Measurements from ENCODE around the gene RABGAP1. TPM values are rescaled to one million over a fixed set of nuclear protein-coding genes. Genes with fewer than 3 reads are reported as not detected.

The RABGAP1 gene
- total and polyA plus RNA-seq, 2 experiments from 2014 or later, result 8.5 to 33.9 TPM

DNA sequence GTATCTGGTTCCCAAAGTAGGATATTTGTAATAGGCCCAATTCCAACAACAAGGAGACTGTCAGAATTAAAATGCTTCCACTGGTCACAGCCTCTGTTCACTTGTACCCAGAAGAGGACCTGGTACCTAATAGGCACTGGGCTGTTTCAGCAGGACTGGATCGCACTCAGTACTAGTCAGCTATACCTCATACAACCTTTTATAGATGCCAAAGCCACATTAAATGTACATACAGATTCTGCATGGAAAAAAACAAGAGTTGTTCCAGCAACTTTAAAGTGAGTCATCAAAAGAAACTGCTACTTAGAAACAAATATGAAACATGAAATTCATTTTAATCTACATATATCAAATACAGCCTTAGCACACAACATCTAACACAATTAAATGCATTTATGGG lies 180.1 kb downstream of the RABGAP1 start:
- no peak for ATAC-seq
- DNase-seq (ENCODE audit: low spot score), result no peak
- no peaks in the 10 kb centered on the region for H3K36me3 ChIP-seq (ENCODE audit: insufficient read depth)
- peaks cover 11% of the 10 kb centered on the region; the same call in 1 of the 2 replicates for H4K20me1 ChIP-seq (replicated peaks; ENCODE audit: insufficient read depth)
- Mint-ChIP-seq H3K4me3 (no peak overlapping the region), H3K36me3 (ENCODE audit: low read depth) (peaks cover 3% of the 10 kb centered on the region; the same call in 1 of the 3 replicates), H3K27me3 (ENCODE audit: insufficient read depth, low read depth, poor library complexity) (no peaks in the 10 kb centered on the region), H3K4me1 (peaks cover 16% of the 10 kb centered on the region), H3K9me3 (no peaks in the 10 kb centered on the region), H3K27ac (no peak overlapping the region)
- H3K27me3 ChIP-seq (ENCODE audit: insufficient read depth), result no peaks in the 10 kb centered on the region
- H3K27ac ChIP-seq (ENCODE audit: low read depth), result no peak overlapping the region
- no peak for TF ChIP-seq EZH2phosphoT487 (IDR thresholded peaks at IDR 0.05; ENCODE audit: unreplicated experiment)
- TF ChIP-seq, protein P1, sequence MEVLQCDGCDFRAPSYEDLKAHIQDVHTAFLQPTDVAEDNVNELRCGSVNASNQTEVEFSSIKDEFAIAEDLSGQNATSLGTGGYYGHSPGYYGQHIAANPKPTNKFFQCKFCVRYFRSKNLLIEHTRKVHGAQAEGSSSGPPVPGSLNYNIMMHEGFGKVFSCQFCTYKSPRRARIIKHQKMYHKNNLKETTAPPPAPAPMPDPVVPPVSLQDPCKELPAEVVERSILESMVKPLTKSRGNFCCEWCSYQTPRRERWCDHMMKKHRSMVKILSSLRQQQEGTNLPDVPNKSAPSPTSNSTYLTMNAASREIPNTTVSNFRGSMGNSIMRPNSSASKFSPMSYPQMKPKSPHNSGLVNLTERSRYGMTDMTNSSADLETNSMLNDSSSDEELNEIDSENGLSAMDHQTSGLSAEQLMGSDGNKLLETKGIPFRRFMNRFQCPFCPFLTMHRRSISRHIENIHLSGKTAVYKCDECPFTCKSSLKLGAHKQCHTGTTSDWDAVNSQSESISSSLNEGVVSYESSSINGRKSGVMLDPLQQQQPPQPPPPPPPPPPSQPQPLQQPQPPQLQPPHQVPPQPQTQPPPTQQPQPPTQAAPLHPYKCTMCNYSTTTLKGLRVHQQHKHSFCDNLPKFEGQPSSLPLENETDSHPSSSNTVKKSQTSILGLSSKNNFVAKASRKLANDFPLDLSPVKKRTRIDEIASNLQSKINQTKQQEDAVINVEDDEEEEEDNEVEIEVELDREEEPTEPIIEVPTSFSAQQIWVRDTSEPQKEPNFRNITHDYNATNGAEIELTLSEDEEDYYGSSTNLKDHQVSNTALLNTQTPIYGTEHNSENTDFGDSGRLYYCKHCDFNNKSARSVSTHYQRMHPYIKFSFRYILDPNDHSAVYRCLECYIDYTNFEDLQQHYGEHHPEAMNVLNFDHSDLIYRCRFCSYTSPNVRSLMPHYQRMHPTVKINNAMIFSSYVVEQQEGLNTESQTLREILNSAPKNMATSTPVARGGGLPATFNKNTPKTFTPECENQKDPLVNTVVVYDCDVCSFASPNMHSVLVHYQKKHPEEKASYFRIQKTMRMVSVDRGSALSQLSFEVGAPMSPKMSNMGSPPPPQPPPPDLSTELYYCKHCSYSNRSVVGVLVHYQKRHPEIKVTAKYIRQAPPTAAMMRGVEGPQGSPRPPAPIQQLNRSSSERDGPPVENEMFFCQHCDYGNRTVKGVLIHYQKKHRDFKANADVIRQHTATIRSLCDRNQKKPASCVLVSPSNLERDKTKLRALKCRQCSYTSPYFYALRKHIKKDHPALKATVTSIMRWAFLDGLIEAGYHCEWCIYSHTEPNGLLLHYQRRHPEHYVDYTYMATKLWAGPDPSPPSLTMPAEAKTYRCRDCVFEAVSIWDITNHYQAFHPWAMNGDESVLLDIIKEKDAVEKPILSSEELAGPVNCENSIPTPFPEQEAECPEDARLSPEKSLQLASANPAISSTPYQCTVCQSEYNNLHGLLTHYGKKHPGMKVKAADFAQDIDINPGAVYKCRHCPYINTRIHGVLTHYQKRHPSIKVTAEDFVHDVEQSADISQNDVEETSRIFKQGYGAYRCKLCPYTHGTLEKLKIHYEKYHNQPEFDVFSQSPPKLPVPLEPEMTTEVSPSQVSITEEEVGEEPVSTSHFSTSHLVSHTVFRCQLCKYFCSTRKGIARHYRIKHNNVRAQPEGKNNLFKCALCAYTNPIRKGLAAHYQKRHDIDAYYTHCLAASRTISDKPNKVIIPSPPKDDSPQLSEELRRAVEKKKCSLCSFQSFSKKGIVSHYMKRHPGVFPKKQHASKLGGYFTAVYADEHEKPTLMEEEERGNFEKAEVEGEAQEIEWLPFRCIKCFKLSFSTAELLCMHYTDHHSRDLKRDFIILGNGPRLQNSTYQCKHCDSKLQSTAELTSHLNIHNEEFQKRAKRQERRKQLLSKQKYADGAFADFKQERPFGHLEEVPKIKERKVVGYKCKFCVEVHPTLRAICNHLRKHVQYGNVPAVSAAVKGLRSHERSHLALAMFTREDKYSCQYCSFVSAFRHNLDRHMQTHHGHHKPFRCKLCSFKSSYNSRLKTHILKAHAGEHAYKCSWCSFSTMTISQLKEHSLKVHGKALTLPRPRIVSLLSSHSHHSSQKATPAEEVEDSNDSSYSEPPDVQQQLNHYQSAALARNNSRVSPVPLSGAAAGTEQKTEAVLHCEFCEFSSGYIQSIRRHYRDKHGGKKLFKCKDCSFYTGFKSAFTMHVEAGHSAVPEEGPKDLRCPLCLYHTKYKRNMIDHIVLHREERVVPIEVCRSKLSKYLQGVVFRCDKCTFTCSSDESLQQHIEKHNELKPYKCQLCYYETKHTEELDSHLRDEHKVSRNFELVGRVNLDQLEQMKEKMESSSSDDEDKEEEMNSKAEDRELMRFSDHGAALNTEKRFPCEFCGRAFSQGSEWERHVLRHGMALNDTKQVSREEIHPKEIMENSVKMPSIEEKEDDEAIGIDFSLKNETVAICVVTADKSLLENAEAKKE (CRISPR knock-in tag; IDR thresholded peaks at IDR 0.05), result no peak
- TF ChIP-seq, protein P2, sequence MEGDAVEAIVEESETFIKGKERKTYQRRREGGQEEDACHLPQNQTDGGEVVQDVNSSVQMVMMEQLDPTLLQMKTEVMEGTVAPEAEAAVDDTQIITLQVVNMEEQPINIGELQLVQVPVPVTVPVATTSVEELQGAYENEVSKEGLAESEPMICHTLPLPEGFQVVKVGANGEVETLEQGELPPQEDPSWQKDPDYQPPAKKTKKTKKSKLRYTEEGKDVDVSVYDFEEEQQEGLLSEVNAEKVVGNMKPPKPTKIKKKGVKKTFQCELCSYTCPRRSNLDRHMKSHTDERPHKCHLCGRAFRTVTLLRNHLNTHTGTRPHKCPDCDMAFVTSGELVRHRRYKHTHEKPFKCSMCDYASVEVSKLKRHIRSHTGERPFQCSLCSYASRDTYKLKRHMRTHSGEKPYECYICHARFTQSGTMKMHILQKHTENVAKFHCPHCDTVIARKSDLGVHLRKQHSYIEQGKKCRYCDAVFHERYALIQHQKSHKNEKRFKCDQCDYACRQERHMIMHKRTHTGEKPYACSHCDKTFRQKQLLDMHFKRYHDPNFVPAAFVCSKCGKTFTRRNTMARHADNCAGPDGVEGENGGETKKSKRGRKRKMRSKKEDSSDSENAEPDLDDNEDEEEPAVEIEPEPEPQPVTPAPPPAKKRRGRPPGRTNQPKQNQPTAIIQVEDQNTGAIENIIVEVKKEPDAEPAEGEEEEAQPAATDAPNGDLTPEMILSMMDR (conservative IDR thresholded peaks at IDR 0.05; ENCODE audit: low read depth in 2 of 2), result no peak
- no peak for TF ChIP-seq STAT1 (IDR thresholded peaks at IDR 0.05; ENCODE audit: unreplicated experiment)
- TF ChIP-seq ZNF114 (CRISPR knock-in tag; IDR thresholded peaks at IDR 0.05), result no peak
- TF ChIP-seq POLR2AphosphoS5 (IDR thresholded peaks at IDR 0.05; ENCODE audit: low read depth), result no peak
- TF ChIP-seq, protein P3, sequence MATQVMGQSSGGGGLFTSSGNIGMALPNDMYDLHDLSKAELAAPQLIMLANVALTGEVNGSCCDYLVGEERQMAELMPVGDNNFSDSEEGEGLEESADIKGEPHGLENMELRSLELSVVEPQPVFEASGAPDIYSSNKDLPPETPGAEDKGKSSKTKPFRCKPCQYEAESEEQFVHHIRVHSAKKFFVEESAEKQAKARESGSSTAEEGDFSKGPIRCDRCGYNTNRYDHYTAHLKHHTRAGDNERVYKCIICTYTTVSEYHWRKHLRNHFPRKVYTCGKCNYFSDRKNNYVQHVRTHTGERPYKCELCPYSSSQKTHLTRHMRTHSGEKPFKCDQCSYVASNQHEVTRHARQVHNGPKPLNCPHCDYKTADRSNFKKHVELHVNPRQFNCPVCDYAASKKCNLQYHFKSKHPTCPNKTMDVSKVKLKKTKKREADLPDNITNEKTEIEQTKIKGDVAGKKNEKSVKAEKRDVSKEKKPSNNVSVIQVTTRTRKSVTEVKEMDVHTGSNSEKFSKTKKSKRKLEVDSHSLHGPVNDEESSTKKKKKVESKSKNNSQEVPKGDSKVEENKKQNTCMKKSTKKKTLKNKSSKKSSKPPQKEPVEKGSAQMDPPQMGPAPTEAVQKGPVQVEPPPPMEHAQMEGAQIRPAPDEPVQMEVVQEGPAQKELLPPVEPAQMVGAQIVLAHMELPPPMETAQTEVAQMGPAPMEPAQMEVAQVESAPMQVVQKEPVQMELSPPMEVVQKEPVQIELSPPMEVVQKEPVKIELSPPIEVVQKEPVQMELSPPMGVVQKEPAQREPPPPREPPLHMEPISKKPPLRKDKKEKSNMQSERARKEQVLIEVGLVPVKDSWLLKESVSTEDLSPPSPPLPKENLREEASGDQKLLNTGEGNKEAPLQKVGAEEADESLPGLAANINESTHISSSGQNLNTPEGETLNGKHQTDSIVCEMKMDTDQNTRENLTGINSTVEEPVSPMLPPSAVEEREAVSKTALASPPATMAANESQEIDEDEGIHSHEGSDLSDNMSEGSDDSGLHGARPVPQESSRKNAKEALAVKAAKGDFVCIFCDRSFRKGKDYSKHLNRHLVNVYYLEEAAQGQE (IDR thresholded peaks at IDR 0.05; ENCODE audit: unreplicated experiment), result no peak
- TF ChIP-seq EZH2 (IDR thresholded peaks at IDR 0.05; ENCODE audit: low read depth, unreplicated experiment), result no peak
- no peak for TF ChIP-seq JUNB (IDR thresholded peaks at IDR 0.05; ENCODE audit: unreplicated experiment)
- TF ChIP-seq NANOG (IDR thresholded peaks at IDR 0.05; ENCODE audit: borderline replicate concordance), result no peak
- TF ChIP-seq, protein P4, sequence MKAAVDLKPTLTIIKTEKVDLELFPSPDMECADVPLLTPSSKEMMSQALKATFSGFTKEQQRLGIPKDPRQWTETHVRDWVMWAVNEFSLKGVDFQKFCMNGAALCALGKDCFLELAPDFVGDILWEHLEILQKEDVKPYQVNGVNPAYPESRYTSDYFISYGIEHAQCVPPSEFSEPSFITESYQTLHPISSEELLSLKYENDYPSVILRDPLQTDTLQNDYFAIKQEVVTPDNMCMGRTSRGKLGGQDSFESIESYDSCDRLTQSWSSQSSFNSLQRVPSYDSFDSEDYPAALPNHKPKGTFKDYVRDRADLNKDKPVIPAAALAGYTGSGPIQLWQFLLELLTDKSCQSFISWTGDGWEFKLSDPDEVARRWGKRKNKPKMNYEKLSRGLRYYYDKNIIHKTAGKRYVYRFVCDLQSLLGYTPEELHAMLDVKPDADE (IDR thresholded peaks at IDR 0.05), result no peak
- no peak for TF ChIP-seq ZNF331 (CRISPR knock-in tag; IDR thresholded peaks at IDR 0.05; ENCODE audit: low read depth)
- no peak for TF ChIP-seq CREB1 (CRISPR knock-in tag; IDR thresholded peaks at IDR 0.05; ENCODE audit: low read depth)
- H2AFZ ChIP-seq, result no peak overlapping the region
- no peak overlapping the region for H3K4me3 ChIP-seq
- no peaks in the 10 kb centered on the region for H3F3A ChIP-seq (replicated peaks; ENCODE audit: low read depth)
- no peak overlapping the region for H3K4me2 ChIP-seq
- peaks cover 18% of the 10 kb centered on the region; the same call in 1 of the 2 replicates for H3K4me1 ChIP-seq (ENCODE audit: insufficient read depth)
- H3K9me2 ChIP-seq (ENCODE audit: insufficient read depth), result no peaks in the 10 kb centered on the region
- H3K79me2 ChIP-seq (replicated peaks; ENCODE audit: insufficient read depth), result no peaks in the 10 kb centered on the region

Measured in GM23338 (cell line).